ENCODE data around the gene GMDS. TPM values are rescaled to one million over a fixed set of nuclear protein-coding genes. Genes with fewer than 3 reads are reported as not detected.
A peak's percentile ranks its signal among the peaks of the same experiment; 100 is the strongest.

GMDS gene
- polyA plus RNA-seq, 1 of the 3 experiments (the other 2 are of a cell fraction) = 12.3 TPM

DNA sequence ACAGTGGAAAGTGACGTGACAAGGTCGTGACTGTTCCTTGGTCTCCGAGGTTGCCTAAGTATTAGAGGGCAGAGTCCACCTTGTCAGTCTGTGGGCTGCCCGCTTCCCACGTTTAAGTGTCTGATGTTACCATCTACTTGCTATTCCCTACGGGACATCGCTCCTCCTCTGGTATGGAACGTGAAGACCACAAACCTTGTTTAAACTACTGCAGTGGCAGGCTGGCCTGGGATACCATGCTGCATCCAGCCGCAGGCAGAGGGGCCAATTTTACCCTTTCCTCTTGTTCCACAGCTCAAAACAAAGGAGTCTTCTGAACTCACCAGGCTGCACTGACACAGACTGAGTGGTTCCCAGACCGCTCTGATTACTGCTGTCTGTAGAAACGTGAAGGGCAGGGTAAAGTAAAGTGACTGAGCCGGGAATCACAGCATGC, 359.8 kb downstream of the GMDS start:
- H3K36me3 ChIP-seq (replicated peaks in 1 of 2; ENCODE audit: control insufficient read depth in 1 of 2, insufficient read depth in 2 of 2, low read length in 1 of 2) = no peaks in the 10 kb centered on the region
- ChIA-PET CTCF (interaction anchor here (1.5 kb wide), 1 partner anchor 288 kb away, joined by 3 read pairs; no protein-coding TSS in a partner anchor), POLR2A (no interaction called here)
- H3F3A ChIP-seq (replicated peaks; ENCODE audit: insufficient read depth) = peaks cover 2% of the 10 kb centered on the region
- H3K9ac ChIP-seq = no peak overlapping the region
- H3K4me3 ChIP-seq (ENCODE audit: low read depth in 2 of 2, low read length in 1 of 2) = no peak overlapping the region
- peak overlapping the region in 1 of 2 experiments; percentile 64; a peak in 2 of 4 replicates for H3K27ac ChIP-seq (ENCODE audit: low read depth in 2 of 2, low read length in 1 of 2)
- no peaks in the 10 kb centered on the region for H3K9me3 ChIP-seq
- no peaks in the 10 kb centered on the region for H3K27me3 ChIP-seq (ENCODE audit: insufficient read depth)
- peaks cover 0 to 20% of the 10 kb centered on the region in 2 experiments; a peak in 2 of 4 replicates for H3K4me1 ChIP-seq (ENCODE audit: control insufficient read depth in 1 of 2, insufficient read depth in 2 of 2, low read depth in 1 of 2, low read length in 1 of 2)
- H2AFZ ChIP-seq (ENCODE audit: low read depth) = no peak overlapping the region; the same call in 1 of the 2 replicates
- no peaks in the 10 kb centered on the region for H4K20me1 ChIP-seq (ENCODE audit: insufficient read depth)
- WGBS (ENCODE audit: low lambda C conversion rate) = 76% methylated on average over 12 of the region's 12 CpGs
- no peak for TF ChIP-seq GABPA (IDR thresholded peaks at IDR 0.05; ENCODE audit: low read depth)
- TF ChIP-seq NRF1 (IDR thresholded peaks at IDR 0.05; ENCODE audit: low read depth, low read length) = no peak
- no peak for TF ChIP-seq ELF1 (IDR thresholded peaks at IDR 0.05)
- TF ChIP-seq, protein P1, sequence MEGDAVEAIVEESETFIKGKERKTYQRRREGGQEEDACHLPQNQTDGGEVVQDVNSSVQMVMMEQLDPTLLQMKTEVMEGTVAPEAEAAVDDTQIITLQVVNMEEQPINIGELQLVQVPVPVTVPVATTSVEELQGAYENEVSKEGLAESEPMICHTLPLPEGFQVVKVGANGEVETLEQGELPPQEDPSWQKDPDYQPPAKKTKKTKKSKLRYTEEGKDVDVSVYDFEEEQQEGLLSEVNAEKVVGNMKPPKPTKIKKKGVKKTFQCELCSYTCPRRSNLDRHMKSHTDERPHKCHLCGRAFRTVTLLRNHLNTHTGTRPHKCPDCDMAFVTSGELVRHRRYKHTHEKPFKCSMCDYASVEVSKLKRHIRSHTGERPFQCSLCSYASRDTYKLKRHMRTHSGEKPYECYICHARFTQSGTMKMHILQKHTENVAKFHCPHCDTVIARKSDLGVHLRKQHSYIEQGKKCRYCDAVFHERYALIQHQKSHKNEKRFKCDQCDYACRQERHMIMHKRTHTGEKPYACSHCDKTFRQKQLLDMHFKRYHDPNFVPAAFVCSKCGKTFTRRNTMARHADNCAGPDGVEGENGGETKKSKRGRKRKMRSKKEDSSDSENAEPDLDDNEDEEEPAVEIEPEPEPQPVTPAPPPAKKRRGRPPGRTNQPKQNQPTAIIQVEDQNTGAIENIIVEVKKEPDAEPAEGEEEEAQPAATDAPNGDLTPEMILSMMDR (IDR thresholded peaks at IDR 0.05) = no peak
- TF ChIP-seq SMC3 (IDR thresholded peaks at IDR 0.05; ENCODE audit: low read depth, low read length) = no peak
- TF ChIP-seq, protein P2, sequence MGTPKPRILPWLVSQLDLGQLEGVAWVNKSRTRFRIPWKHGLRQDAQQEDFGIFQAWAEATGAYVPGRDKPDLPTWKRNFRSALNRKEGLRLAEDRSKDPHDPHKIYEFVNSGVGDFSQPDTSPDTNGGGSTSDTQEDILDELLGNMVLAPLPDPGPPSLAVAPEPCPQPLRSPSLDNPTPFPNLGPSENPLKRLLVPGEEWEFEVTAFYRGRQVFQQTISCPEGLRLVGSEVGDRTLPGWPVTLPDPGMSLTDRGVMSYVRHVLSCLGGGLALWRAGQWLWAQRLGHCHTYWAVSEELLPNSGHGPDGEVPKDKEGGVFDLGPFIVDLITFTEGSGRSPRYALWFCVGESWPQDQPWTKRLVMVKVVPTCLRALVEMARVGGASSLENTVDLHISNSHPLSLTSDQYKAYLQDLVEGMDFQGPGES (IDR thresholded peaks at IDR 0.05; ENCODE audit: low read depth, low read length) = no peak
- TF ChIP-seq, protein P3, sequence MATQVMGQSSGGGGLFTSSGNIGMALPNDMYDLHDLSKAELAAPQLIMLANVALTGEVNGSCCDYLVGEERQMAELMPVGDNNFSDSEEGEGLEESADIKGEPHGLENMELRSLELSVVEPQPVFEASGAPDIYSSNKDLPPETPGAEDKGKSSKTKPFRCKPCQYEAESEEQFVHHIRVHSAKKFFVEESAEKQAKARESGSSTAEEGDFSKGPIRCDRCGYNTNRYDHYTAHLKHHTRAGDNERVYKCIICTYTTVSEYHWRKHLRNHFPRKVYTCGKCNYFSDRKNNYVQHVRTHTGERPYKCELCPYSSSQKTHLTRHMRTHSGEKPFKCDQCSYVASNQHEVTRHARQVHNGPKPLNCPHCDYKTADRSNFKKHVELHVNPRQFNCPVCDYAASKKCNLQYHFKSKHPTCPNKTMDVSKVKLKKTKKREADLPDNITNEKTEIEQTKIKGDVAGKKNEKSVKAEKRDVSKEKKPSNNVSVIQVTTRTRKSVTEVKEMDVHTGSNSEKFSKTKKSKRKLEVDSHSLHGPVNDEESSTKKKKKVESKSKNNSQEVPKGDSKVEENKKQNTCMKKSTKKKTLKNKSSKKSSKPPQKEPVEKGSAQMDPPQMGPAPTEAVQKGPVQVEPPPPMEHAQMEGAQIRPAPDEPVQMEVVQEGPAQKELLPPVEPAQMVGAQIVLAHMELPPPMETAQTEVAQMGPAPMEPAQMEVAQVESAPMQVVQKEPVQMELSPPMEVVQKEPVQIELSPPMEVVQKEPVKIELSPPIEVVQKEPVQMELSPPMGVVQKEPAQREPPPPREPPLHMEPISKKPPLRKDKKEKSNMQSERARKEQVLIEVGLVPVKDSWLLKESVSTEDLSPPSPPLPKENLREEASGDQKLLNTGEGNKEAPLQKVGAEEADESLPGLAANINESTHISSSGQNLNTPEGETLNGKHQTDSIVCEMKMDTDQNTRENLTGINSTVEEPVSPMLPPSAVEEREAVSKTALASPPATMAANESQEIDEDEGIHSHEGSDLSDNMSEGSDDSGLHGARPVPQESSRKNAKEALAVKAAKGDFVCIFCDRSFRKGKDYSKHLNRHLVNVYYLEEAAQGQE (IDR thresholded peaks at IDR 0.05; ENCODE audit: low read depth, low read length) = no peak
- no peak for TF ChIP-seq RAD21 (IDR thresholded peaks at IDR 0.05; ENCODE audit: low read length)
- TF ChIP-seq GATA2 (CRISPR knock-in tag; IDR thresholded peaks at IDR 0.05) = no peak
- TF ChIP-seq FOSL2 (IDR thresholded peaks at IDR 0.05; ENCODE audit: borderline replicate concordance, low read depth) = no peak
- no peak for TF ChIP-seq RFX5 (IDR thresholded peaks at IDR 0.05; ENCODE audit: low read length)
- TF ChIP-seq RXRA (IDR thresholded peaks at IDR 0.05; ENCODE audit: borderline replicate concordance, low read depth) = no peak
- TF ChIP-seq, protein P4, sequence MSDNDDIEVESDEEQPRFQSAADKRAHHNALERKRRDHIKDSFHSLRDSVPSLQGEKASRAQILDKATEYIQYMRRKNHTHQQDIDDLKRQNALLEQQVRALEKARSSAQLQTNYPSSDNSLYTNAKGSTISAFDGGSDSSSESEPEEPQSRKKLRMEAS (IDR thresholded peaks at IDR 0.05; ENCODE audit: low read depth) = no peak
- no peak for TF ChIP-seq MEF2A (IDR thresholded peaks at IDR 0.05; ENCODE audit: borderline replicate concordance, low read depth)
- TF ChIP-seq, protein P5, sequence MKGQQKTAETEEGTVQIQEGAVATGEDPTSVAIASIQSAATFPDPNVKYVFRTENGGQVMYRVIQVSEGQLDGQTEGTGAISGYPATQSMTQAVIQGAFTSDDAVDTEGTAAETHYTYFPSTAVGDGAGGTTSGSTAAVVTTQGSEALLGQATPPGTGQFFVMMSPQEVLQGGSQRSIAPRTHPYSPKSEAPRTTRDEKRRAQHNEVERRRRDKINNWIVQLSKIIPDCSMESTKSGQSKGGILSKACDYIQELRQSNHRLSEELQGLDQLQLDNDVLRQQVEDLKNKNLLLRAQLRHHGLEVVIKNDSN (IDR thresholded peaks at IDR 0.05; ENCODE audit: borderline replicate concordance, low read depth) = no peak
- no peak for TF ChIP-seq NFIC (IDR thresholded peaks at IDR 0.05; ENCODE audit: borderline replicate concordance)
- TF ChIP-seq POLR2AphosphoS5 (IDR thresholded peaks at IDR 0.05; ENCODE audit: low read depth, low read length) = no peak
- no peak for TF ChIP-seq SIN3A (IDR thresholded peaks at IDR 0.05; ENCODE audit: borderline replicate concordance, low read depth, low read length)
- no peak for TF ChIP-seq RCOR1 (IDR thresholded peaks at IDR 0.05; ENCODE audit: low read length)
- H3K4me2 ChIP-seq = no peak overlapping the region
- H3K9me2 ChIP-seq = no peaks in the 10 kb centered on the region
- H3K79me2 ChIP-seq (ENCODE audit: insufficient read depth) = no peaks in the 10 kb centered on the region
- DNase-seq = no peak

Measured in SK-N-SH (cell line).